ENCODE measurements around the gene AAMDC.
"Not testable (repeated sequence)": the region's sequence is repeated elsewhere in the genome, so short reads cannot be mapped to it uniquely, and the experiment has no call there.

Gene AAMDC

GRCh38 chr11:77878247-77878646 lies 57.3 kb downstream of the AAMDC start:
- H3K9me3 ChIP-seq; in situ Hi-C loops (cut with MboI; ENCODE audit: low sequenced_read_pairs); H3K4me1 ChIP-seq; H3K4me3 ChIP-seq; DNase-seq (ENCODE audit: low spot score in 2 of 2); H3K27me3 ChIP-seq (ENCODE audit: low read depth): not testable (repeated sequence)
- peaks cover 13% of the 10 kb centered on the region for H3K36me3 ChIP-seq (replicated peaks)

- Histone ChIP-seq H3K27me3 (ENCODE audit: low read depth) (no peaks in the 10 kb centered on the region), H3K36me3 (replicated peaks) (peaks cover 18% of the 10 kb centered on the region), H3K9me3 (no peaks in the 10 kb centered on the region), H3K4me1 (no peaks in the 10 kb centered on the region), H3K4me3 (no peak overlapping the region)
- in situ Hi-C loops (cut with MboI; ENCODE audit: low sequenced_read_pairs): no loop called here
- DNase-seq (ENCODE audit: low spot score in 2 of 2): no peak
These were observed 58.3 kb downstream of the AAMDC start for GRCh38 chr11:77879218-77879617.

- Histone ChIP-seq H3K4me1 (no peaks in the 10 kb centered on the region), H3K27me3 (ENCODE audit: low read depth) (no peaks in the 10 kb centered on the region), H3K4me3 (no peak overlapping the region), H3K9me3 (no peaks in the 10 kb centered on the region), H3K36me3 (replicated peaks) (peaks cover 20% of the 10 kb centered on the region)
- no peak for DNase-seq (ENCODE audit: low spot score in 2 of 2)
- in situ Hi-C loops (cut with MboI; ENCODE audit: low sequenced_read_pairs): no loop called here
These were observed 61.5 kb downstream of the AAMDC start for GRCh38 chr11:77882396-77882795.

GRCh38 chr11:77883775-77884174 lies 62.8 kb downstream of the AAMDC start:
- in situ Hi-C loops (cut with MboI; ENCODE audit: low sequenced_read_pairs): no loop called here
- DNase-seq (ENCODE audit: low spot score in 2 of 2): no peak
- H3K4me1 ChIP-seq: no peaks in the 10 kb centered on the region
- H3K27me3 ChIP-seq (ENCODE audit: low read depth): no peaks in the 10 kb centered on the region
- no peaks in the 10 kb centered on the region for H3K9me3 ChIP-seq
- H3K36me3 ChIP-seq (replicated peaks): peaks cover 22% of the 10 kb centered on the region
- H3K4me3 ChIP-seq: no peak overlapping the region

- in situ Hi-C loops (cut with MboI; ENCODE audit: low sequenced_read_pairs): no loop called here
- Histone ChIP-seq H3K4me1 (no peaks in the 10 kb centered on the region), H3K9me3 (no peaks in the 10 kb centered on the region), H3K4me3 (no peak overlapping the region), H3K36me3 (replicated peaks) (peaks cover 17% of the 10 kb centered on the region), H3K27me3 (ENCODE audit: low read depth) (no peaks in the 10 kb centered on the region)
- no peak for DNase-seq (ENCODE audit: low spot score in 2 of 2)
These were observed 63.4 kb downstream of the AAMDC start for GRCh38 chr11:77884186-77884828.

- no peaks in the 10 kb centered on the region for H3K9me3 ChIP-seq
- no peaks in the 10 kb centered on the region for H3K4me1 ChIP-seq
- no peaks in the 10 kb centered on the region for H3K27me3 ChIP-seq (ENCODE audit: low read depth)
- no peak overlapping the region for H3K4me3 ChIP-seq
- DNase-seq (ENCODE audit: low spot score in 2 of 2): no peak
- in situ Hi-C loops (cut with MboI; ENCODE audit: low sequenced_read_pairs): no loop called here
- H3K36me3 ChIP-seq (replicated peaks): peaks cover 14% of the 10 kb centered on the region; the same call in 1 of the 2 replicates
These were observed 63.9 kb downstream of the AAMDC start for GRCh38 chr11:77884829-77885190.

GRCh38 chr11:77886401-77886800 lies 65.5 kb downstream of the AAMDC start:
- Histone ChIP-seq H3K27me3 (ENCODE audit: low read depth) (no peaks in the 10 kb centered on the region), H3K4me1 (no peaks in the 10 kb centered on the region), H3K4me3 (no peak overlapping the region), H3K9me3 (no peaks in the 10 kb centered on the region), H3K36me3 (replicated peaks) (peaks cover 12% of the 10 kb centered on the region; the same call in 1 of the 2 replicates)
- in situ Hi-C loops (cut with MboI; ENCODE audit: low sequenced_read_pairs): no loop called here
- no peak for DNase-seq (ENCODE audit: low spot score in 2 of 2)

- H3K36me3 ChIP-seq (replicated peaks); H3K4me3 ChIP-seq; H3K27me3 ChIP-seq (ENCODE audit: low read depth); H3K9me3 ChIP-seq; H3K4me1 ChIP-seq; in situ Hi-C loops (cut with MboI; ENCODE audit: low sequenced_read_pairs); DNase-seq (ENCODE audit: low spot score in 2 of 2): not testable (repeated sequence)
These were observed 68.1 kb downstream of the AAMDC start for GRCh38 chr11:77889045-77889444.

- H3K4me1 ChIP-seq; H3K9me3 ChIP-seq; H3K4me3 ChIP-seq; H3K27me3 ChIP-seq (ENCODE audit: low read depth); in situ Hi-C loops (cut with MboI; ENCODE audit: low sequenced_read_pairs); H3K36me3 ChIP-seq (replicated peaks); DNase-seq (ENCODE audit: low spot score in 2 of 2): not testable (repeated sequence)
These were observed 69.2 kb downstream of the AAMDC start for GRCh38 chr11:77890100-77890614.

- in situ Hi-C loops (cut with MboI; ENCODE audit: low sequenced_read_pairs); DNase-seq (ENCODE audit: low spot score in 2 of 2); H3K4me3 ChIP-seq; H3K4me1 ChIP-seq; H3K27me3 ChIP-seq (ENCODE audit: low read depth); H3K9me3 ChIP-seq; H3K36me3 ChIP-seq (replicated peaks): not testable (repeated sequence)
These were observed 69.7 kb downstream of the AAMDC start for GRCh38 chr11:77890619-77891056.

- DNase-seq (ENCODE audit: low spot score in 2 of 2); H3K4me1 ChIP-seq; in situ Hi-C loops (cut with MboI; ENCODE audit: low sequenced_read_pairs); H3K9me3 ChIP-seq; H3K36me3 ChIP-seq (replicated peaks); H3K27me3 ChIP-seq (ENCODE audit: low read depth); H3K4me3 ChIP-seq: not testable (repeated sequence)
These were observed 70.3 kb downstream of the AAMDC start for GRCh38 chr11:77891256-77891655.

- H3K36me3 ChIP-seq (replicated peaks); H3K4me1 ChIP-seq; H3K4me3 ChIP-seq; in situ Hi-C loops (cut with MboI; ENCODE audit: low sequenced_read_pairs); DNase-seq (ENCODE audit: low spot score in 2 of 2); H3K9me3 ChIP-seq; H3K27me3 ChIP-seq (ENCODE audit: low read depth): not testable (repeated sequence)
These were observed 70.8 kb downstream of the AAMDC start for GRCh38 chr11:77891703-77892102.

GRCh38 chr11:77894949-77895348 lies 74.0 kb downstream of the AAMDC start:
- H3K4me3 ChIP-seq; H3K4me1 ChIP-seq; H3K9me3 ChIP-seq; H3K36me3 ChIP-seq (replicated peaks); H3K27me3 ChIP-seq (ENCODE audit: low read depth); DNase-seq (ENCODE audit: low spot score in 2 of 2); in situ Hi-C loops (cut with MboI; ENCODE audit: low sequenced_read_pairs): not testable (repeated sequence)

- H3K36me3 ChIP-seq (replicated peaks): peaks cover 4% of the 10 kb centered on the region; the same call in 1 of the 2 replicates
- H3K4me3 ChIP-seq: no peak overlapping the region
- DNase-seq (ENCODE audit: low spot score in 2 of 2): no peak
- no peaks in the 10 kb centered on the region for H3K4me1 ChIP-seq
- in situ Hi-C loops (cut with MboI; ENCODE audit: low sequenced_read_pairs): no loop called here
- no peaks in the 10 kb centered on the region for H3K27me3 ChIP-seq (ENCODE audit: low read depth)
- no peaks in the 10 kb centered on the region for H3K9me3 ChIP-seq
These were observed 87.9 kb downstream of the AAMDC start for GRCh38 chr11:77908835-77909234.

- Histone ChIP-seq H3K4me3 (no peak overlapping the region), H3K4me1 (no peaks in the 10 kb centered on the region), H3K36me3 (replicated peaks) (peaks cover 4% of the 10 kb centered on the region; the same call in 1 of the 2 replicates), H3K27me3 (ENCODE audit: low read depth) (no peaks in the 10 kb centered on the region), H3K9me3 (no peaks in the 10 kb centered on the region)
- in situ Hi-C loops (cut with MboI; ENCODE audit: low sequenced_read_pairs): no loop called here
- DNase-seq (ENCODE audit: low spot score in 2 of 2): no peak
These were observed 88.3 kb downstream of the AAMDC start for GRCh38 chr11:77909277-77909676.
